ENCODE results near the gene GLS2.

DNA sequence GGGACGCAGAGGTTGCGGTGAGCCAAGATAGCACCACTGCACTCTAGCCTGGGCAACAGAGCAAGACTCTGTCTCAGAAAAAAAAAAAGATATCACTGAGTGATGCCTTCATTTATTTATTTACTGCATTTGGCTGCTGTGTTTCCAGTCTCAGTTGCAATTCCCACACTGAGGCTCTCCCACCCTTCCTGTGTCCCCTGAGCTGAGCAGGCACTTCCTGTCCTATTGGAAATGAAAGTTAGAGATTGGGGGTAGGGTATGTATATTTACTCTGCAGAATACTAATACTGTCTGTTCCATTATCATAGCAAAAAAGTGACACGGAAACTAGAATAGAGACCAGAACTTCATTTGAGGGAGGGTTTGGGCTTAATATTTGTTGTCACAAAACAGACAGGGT, 32.1 kb upstream of the GLS2 start:
- TF ChIP-seq EP300 (IDR thresholded peaks at IDR 0.05) = peak; percentile 21
- TF ChIP-seq CTCF (IDR thresholded peaks at IDR 0.05) = no peak
